Fibroblast of the aortic adventitia (primary cell): ENCODE measurements around the gene SRXN1. TPM values are rescaled to one million over a fixed set of nuclear protein-coding genes. Genes with fewer than 3 reads are reported as not detected.
"Not testable (repeated sequence)": the region's sequence is repeated elsewhere in the genome, so short reads cannot be mapped to it uniquely, and the experiment has no call there.

Source experiments
- DNase-seq: peaks from one replicate; pipeline ENCODE4 v3.0.0-alpha.2; 2010; ENCODE audit warnings: low read depth
- H3K4me3 ChIP-seq: 2 replicates; pipeline ENCODE4 v1.5.1; 2011; ENCODE audit warnings: low read depth, mild to moderate bottlenecking, control low read depth, low read length, moderate library complexity
- total RNA-seq: library from RNA; depleted of rRNA; stranded (reverse); fragments of >200 nt; gene quantifications from 2 replicates; pipeline ENCODE4 v1.2.3, GENCODE V29; 2012; ENCODE audit warnings: low replicate concordance
- TF ChIP-seq, protein P1 (sequence below): IDR thresholded peaks from 2 replicates; pipeline ENCODE4 v1.5.1; 2011; ENCODE audit warnings: mild to moderate bottlenecking, low read length, control low read depth, inconsistent platforms; ENCODE audit not compliant: insufficient read depth

The SRXN1 gene
- total RNA-seq, 1 donor: 67.9 TPM

DNA sequence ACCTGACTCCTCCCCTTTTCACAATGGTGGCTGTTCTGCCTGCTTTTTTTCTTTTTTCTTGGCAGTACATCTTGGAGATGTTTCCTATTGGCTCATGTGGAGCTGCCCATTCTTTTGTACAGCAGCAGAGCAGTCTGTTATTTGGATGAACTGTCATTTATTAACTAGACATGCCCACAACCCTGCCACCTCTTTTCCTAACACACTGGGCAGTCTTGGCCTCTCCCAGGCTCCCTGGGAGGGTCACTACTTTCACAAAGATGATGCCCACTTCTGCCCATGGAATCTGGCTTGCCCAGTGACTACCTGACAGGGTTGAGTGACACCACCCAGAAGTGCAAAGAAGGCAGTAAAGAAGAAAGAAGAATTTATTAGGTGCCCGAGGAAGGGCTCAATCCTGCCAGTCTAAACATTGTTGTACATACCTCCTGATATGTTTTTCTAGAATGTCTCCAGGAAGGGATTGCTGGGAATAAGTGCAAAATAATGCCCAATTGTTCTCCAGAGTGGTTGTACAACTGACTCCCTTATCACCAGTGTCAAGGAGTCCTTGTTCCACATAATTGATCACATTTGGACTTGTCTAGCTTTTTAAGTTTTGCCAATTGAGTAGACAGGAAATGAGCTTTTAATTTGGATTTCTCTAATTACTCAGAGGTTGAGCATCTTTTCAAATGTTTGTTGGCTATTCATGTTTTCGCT lies 42.3 kb upstream of the SRXN1 start:
- TF ChIP-seq, protein P1, sequence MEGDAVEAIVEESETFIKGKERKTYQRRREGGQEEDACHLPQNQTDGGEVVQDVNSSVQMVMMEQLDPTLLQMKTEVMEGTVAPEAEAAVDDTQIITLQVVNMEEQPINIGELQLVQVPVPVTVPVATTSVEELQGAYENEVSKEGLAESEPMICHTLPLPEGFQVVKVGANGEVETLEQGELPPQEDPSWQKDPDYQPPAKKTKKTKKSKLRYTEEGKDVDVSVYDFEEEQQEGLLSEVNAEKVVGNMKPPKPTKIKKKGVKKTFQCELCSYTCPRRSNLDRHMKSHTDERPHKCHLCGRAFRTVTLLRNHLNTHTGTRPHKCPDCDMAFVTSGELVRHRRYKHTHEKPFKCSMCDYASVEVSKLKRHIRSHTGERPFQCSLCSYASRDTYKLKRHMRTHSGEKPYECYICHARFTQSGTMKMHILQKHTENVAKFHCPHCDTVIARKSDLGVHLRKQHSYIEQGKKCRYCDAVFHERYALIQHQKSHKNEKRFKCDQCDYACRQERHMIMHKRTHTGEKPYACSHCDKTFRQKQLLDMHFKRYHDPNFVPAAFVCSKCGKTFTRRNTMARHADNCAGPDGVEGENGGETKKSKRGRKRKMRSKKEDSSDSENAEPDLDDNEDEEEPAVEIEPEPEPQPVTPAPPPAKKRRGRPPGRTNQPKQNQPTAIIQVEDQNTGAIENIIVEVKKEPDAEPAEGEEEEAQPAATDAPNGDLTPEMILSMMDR: no peak
- no peak for DNase-seq
- no peak overlapping the region for H3K4me3 ChIP-seq

DNA sequence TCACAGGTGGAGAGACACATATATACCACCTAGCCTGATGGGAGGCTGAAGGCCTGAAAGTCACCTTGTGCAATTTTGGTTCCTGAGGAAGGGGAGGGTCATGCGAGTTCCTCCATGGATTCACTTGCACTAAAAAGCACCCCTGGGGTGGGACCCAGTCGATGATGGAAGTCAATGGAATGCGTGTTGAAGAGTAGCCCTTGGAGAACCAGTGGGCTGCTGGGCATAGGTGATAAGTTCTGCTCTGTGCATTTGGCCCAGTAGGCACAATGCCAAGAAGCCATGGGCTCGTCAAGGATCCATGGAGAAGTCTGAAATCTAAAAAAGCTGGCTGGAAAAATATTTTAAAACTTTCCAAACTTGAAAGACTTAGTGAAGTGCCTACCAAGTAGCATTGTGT lies 41.5 kb upstream of the SRXN1 start:
- TF ChIP-seq, protein P1: no peak
- H3K4me3 ChIP-seq: no peak overlapping the region
- no peak for DNase-seq

DNA sequence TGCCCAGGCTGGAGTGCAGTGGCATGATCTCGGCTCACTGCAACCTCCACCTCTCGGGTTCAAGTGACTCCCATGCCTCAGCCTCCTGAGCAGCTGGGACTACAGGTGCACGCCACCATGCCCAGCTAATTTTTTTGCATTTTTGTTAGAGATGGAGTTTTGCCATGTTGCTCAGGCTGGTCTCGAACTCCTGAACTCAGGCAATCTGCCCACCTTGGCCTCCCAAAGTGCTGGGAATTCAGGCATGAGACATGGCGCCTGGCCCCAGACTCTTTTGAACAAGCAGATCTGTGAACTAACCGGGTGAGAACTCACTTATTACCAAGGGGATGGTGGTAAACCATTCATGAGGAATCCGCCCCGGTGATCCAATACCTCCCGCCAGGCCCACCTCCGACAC lies 40.8 kb upstream of the SRXN1 start:
- not testable (repeated sequence) for DNase-seq, H3K4me3 ChIP-seq

DNA sequence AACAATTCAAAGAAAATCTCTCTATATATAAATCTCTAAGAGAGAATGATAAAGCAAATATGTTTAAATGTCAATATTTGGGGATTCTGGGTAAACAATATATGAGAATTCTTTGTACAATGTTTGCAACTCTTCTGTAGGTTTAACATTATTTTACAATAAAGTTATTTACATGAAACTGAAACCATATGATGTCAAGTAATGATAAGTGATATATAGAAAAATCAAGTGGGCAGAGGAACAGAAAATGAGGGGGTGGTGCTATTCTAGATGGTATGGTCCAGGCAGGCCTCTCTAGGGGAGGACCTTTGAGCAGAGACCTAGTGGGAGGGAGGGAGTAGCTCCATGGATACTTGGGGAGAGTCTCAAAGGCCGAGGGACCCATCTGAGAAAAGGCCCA lies 39.0 kb upstream of the SRXN1 start:
- DNase-seq: no peak
- TF ChIP-seq, protein P1: no peak
- no peak overlapping the region for H3K4me3 ChIP-seq

DNA sequence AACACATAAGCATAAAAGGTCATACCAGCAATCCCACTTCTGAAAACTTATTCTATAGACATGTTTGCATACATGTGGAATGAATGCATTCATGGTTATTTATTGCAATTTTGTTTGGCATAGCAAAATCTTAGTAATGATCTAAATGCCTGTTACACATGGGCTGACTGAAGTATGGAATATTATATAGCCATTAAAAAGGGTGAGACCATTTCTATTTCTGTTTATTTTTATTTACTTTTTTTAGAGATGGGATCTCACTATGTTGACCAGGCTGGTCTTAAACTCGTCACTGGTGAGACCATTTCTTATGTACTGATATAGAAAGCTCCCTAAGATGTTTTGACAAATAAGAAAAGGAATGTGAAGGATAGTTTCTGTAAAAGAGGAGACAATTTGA lies 36.9 kb upstream of the SRXN1 start:
- DNase-seq: no peak
- TF ChIP-seq, protein P1: no peak
- H3K4me3 ChIP-seq: no peak overlapping the region

DNA sequence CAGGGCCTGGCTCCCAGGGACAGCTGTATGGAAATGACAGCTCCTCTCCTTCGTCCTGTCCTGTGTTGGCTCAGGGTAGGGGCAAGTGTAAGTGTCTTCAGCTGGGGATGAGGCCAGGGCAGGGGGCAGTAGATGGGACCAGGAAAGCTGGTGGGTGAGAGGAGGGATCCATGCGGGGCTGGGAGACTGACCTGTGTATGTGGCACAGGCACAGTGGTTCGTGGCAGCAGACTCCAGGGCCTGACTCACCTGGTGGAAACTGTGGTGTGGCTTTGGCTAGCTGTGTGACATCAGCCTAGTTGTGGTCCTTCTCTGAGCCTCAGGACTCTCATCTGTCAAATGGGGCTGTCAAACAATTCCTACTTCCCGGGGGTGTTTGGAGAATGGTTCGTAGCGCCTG lies 36.3 kb upstream of the SRXN1 start:
- TF ChIP-seq, protein P1: no peak
- no peak overlapping the region for H3K4me3 ChIP-seq
- DNase-seq: no peak

DNA sequence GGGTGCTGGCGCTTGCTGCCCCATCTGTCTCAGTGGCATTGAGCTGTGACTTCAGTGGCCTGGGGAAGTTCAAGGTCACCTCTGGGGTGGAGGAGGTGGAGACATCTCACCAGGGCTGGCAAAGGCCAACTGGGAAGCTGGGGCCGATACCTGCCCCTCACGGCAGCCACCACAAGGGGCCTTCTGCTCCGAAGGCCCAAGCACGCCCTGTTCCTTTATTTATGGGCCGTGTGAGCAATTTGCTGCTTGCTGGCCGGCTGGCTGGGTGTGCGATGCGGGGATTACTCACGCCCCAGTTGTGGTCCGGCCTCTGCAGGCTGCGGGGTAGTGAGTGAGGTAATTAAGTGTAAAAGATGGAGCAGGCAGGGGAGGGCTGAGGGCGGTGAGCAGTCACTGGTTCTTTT lies 35.8 kb upstream of the SRXN1 start:
- no peak overlapping the region for H3K4me3 ChIP-seq
- TF ChIP-seq, protein P1: no peak
- no peak for DNase-seq
